Type B pancreatic cell (in vitro differentiated cells): ENCODE data around the gene AGT. TPM values are rescaled to one million over a fixed set of nuclear protein-coding genes. Genes with fewer than 3 reads are reported as not detected.

Source experiments
- DNase-seq: peaks from one replicate; pipeline ENCODE4 v3.0.0; 2021; ENCODE audit warnings: mixed read lengths; ENCODE audit not compliant: unreplicated experiment; ENCODE audit errors: extremely low spot score
- H3K27ac Mint-ChIP-seq: 2 replicates; pipeline ENCODE4 v1.8.0; 2021; ENCODE audit warnings: mild to moderate bottlenecking, mixed read lengths
- H3K27me3 Mint-ChIP-seq: 2 replicates; pipeline ENCODE4 v1.8.0; 2021; ENCODE audit warnings: mixed read lengths
- H3K36me3 Mint-ChIP-seq: 2 replicates; pipeline ENCODE4 v1.8.0; 2021; ENCODE audit warnings: mixed read lengths
- H3K4me1 Mint-ChIP-seq: one replicate; pipeline ENCODE4 v1.8.0; 2021; ENCODE audit warnings: mixed read lengths; ENCODE audit not compliant: unreplicated experiment
- H3K4me3 Mint-ChIP-seq: 2 replicates; pipeline ENCODE4 v1.8.0; 2021; ENCODE audit warnings: mild to moderate bottlenecking, mixed read lengths
- H3K9me3 Mint-ChIP-seq: 2 replicates; pipeline ENCODE4 v1.8.0; 2021; ENCODE audit warnings: mixed read lengths
- CTCF ChIP-seq: fragments of 200-600 bp; sonication (generic); conservative IDR thresholded peaks from 2 replicates; pipeline ENCODE4 v1.5.0; 2021; ENCODE audit warnings: antibody characterized with exemption, mild to moderate bottlenecking
- total RNA-seq: library from RNA; stranded (reverse); gene quantifications from 2 replicates; pipeline ENCODE4 v1.2.1, GENCODE V29; 2021; ENCODE audit warnings: low replicate concordance

AGT gene
- total RNA-seq, 1 donor from 2014 or later, result 125 TPM

- Mint-ChIP-seq H3K36me3 (no peaks in the 10 kb centered on the region), H3K27ac (peak overlapping the region; percentile 52), H3K4me3 (peak overlapping the region; percentile 24), H3K4me1 (peaks cover 22% of the 10 kb centered on the region), H3K9me3 (no peaks in the 10 kb centered on the region), H3K27me3 (peaks cover 3% of the 10 kb centered on the region)
- TF ChIP-seq CTCF, result no peak
- no peak for DNase-seq
These were observed 5.0 kb downstream of the AGT start for GRCh38 chr1:230708631-230709580.

- Mint-ChIP-seq H3K36me3 (no peaks in the 10 kb centered on the region), H3K9me3 (no peaks in the 10 kb centered on the region), H3K4me1 (peaks cover 17% of the 10 kb centered on the region), H3K27me3 (peaks cover 3% of the 10 kb centered on the region), H3K27ac (peak overlapping the region; percentile 52), H3K4me3 (peak overlapping the region; percentile 24)
- no peak for TF ChIP-seq CTCF
- no peak for DNase-seq
These were observed 5.9 kb downstream of the AGT start for GRCh38 chr1:230707732-230708630.

GRCh38 chr1:230706887-230707731, 6.8 kb downstream of the AGT start:
- Mint-ChIP-seq H3K27me3 (peaks cover 3% of the 10 kb centered on the region), H3K27ac (no peak overlapping the region), H3K4me1 (peaks cover 22% of the 10 kb centered on the region), H3K36me3 (no peaks in the 10 kb centered on the region), H3K4me3 (no peak overlapping the region), H3K9me3 (no peaks in the 10 kb centered on the region)
- no peak for DNase-seq
- no peak for TF ChIP-seq CTCF

- no peak overlapping the region for H3K4me3 Mint-ChIP-seq
- no peak for DNase-seq
- no peak overlapping the region for H3K27ac Mint-ChIP-seq
- H3K9me3 Mint-ChIP-seq, result no peaks in the 10 kb centered on the region
- no peak for TF ChIP-seq CTCF
- H3K27me3 Mint-ChIP-seq, result peaks cover 3% of the 10 kb centered on the region
- peaks cover 22% of the 10 kb centered on the region for H3K4me1 Mint-ChIP-seq
- H3K36me3 Mint-ChIP-seq, result no peaks in the 10 kb centered on the region
These were observed 7.8 kb downstream of the AGT start for GRCh38 chr1:230706020-230706699.
